GM12878 (cell line): ENCODE data around the gene FLAD1. TPM values are rescaled to one million over a fixed set of nuclear protein-coding genes. Genes with fewer than 3 reads are reported as not detected.

Experiments used
- ATAC-seq: fragments of 200-7000 bp; cut with Tn5 transposase; 3 replicates; pipeline ENCODE4 v1.9.1; 2020; ENCODE audit warnings: mild to moderate bottlenecking, moderate library complexity
- BruUV-seq: library from RNA; stranded (reverse); fragments of 400-500 nt; replicated peaks from 2 replicates; lab custom pipeline; 2021; lab: Mats Ljungman, UMichigan
- CTCF ChIA-PET: fragments of 300-600 bp; sonication (Branson Sonifier 250); formaldehyde crosslinking; extraction: SDS; loops from one replicate; lab custom pipeline; 2021; ENCODE audit warnings: inconsistent platforms; lab: Yijun Ruan, JAX
- POLR2A ChIA-PET: fragments of 350-600 bp; formaldehyde crosslinking; extraction: SDS; loops from one replicate; lab custom pipeline; 2021; ENCODE audit warnings: inconsistent platforms; lab: Charles Lee
- RAD21 ChIA-PET: fragments of 300-600 bp; sonication (Branson Sonifier 250); formaldehyde crosslinking; loops from one replicate; lab custom pipeline; 2023; ENCODE audit warnings: antibody characterized with exemption; ENCODE audit not compliant: unreplicated experiment; lab: Charles Lee
- SMC1A ChIA-PET: fragments of 300-600 bp; sonication (Branson Sonifier 250); formaldehyde crosslinking; loops from one replicate; lab custom pipeline; 2023; ENCODE audit not compliant: unreplicated experiment, uncharacterized antibody; lab: Charles Lee
- DNase-seq: peaks from one replicate; pipeline ENCODE4 v3.0.0-alpha.2; 2011; ENCODE audit warnings: low read depth, low spot score
- FAIRE-seq: peaks from 3 replicates; lab custom pipeline; 2011; peaks lifted over from hg19 to GRCh38; lab: Jason Lieb, UNC
- H2AFZ ChIP-seq: 2 replicates; pipeline ENCODE4 v1.6.0; 2011; ENCODE audit warnings: low read depth, low read length, control low read depth; ENCODE audit not compliant: control insufficient read depth
- H3K27ac ChIP-seq: 2 replicates; pipeline ENCODE4 v1.5.1; 2011; ENCODE audit warnings: control low read depth; ENCODE audit not compliant: control insufficient read depth, insufficient read depth
- H3K27me3 ChIP-seq, 2 experiments: replicated peaks in 1 of 2; 2 replicates each; pipeline versions ENCODE4 v1.6.0 to v1.6.1; 2011; ENCODE audit warnings: low read length in 1 of 2; ENCODE audit not compliant: control insufficient read depth in 2 of 2, insufficient read depth in 2 of 2
- H3K36me3 ChIP-seq, 2 experiments: 2 replicates each; pipeline ENCODE4 v1.5.1; 2011; ENCODE audit warnings: low read length in 1 of 2; ENCODE audit not compliant: control insufficient read depth in 2 of 2, insufficient read depth in 2 of 2
- H3K4me1 ChIP-seq: 2 replicates; pipeline ENCODE4 v1.6.1; 2011; ENCODE audit warnings: mild to moderate bottlenecking, low read length, moderate library complexity, mixed read lengths; ENCODE audit not compliant: control insufficient read depth, insufficient read depth
- H3K4me2 ChIP-seq: 2 replicates; pipeline ENCODE4 v1.6.0; 2011; ENCODE audit warnings: control low read depth; ENCODE audit not compliant: control insufficient read depth, insufficient read depth
- H3K4me3 ChIP-seq: fragments of 200-600 bp; sonication (generic); 2 replicates; pipeline ENCODE4 v1.5.1; 2016
- H3K79me2 ChIP-seq: 2 replicates; pipeline ENCODE4 v1.6.0; 2011; ENCODE audit warnings: low read length; ENCODE audit not compliant: control insufficient read depth, insufficient read depth
- H3K9ac ChIP-seq: 2 replicates; pipeline ENCODE4 v1.8.0; 2011; ENCODE audit warnings: low read length, control low read depth, mixed read lengths; ENCODE audit not compliant: control insufficient read depth, insufficient read depth
- H3K9me3 ChIP-seq: replicated peaks from 3 replicates; pipeline ENCODE4 v1.5.1; 2011; ENCODE audit warnings: mild to moderate bottlenecking, low read length; ENCODE audit not compliant: control insufficient read depth, insufficient read depth
- H4K20me1 ChIP-seq: 2 replicates; pipeline ENCODE4 v1.6.0; 2011; ENCODE audit not compliant: control insufficient read depth, insufficient read depth
- CREM ChIP-seq: IDR thresholded peaks from 2 replicates; pipeline ENCODE4 v1.6.1; 2014; ENCODE audit warnings: antibody characterized with exemption, low read depth
- E2F8 ChIP-seq: fragments of 450-650 bp; IDR thresholded peaks from 2 replicates; pipeline ENCODE4 v1.6.1; 2018; ENCODE audit warnings: mild to moderate bottlenecking, low read depth, moderate library complexity; ENCODE audit not compliant: partially characterized antibody
- EP300 ChIP-seq, 2 experiments: fragments of 150-350 bp in 1 of 2; IDR thresholded peaks; 2 replicates each; pipeline ENCODE4 v1.6.1; 2011 to 2012; ENCODE audit warnings: low read depth in 2 of 2, low read length in 2 of 2, borderline replicate concordance in 1 of 2, improper control_type of control experiment in 1 of 2, inconsistent platforms in 1 of 2; ENCODE audit not compliant: control insufficient read depth in 1 of 2
- ETV6 ChIP-seq, 2 experiments: fragments of 450-650 bp in 1 of 2; IDR thresholded peaks in 1 of 2; conservative IDR thresholded peaks in 1 of 2; 2 replicates each; pipeline ENCODE4 v1.6.1; 2014; ENCODE audit warnings: antibody characterized with exemption in 1 of 2, borderline replicate concordance in 1 of 2, low read depth in 1 of 2, mild to moderate bottlenecking in 1 of 2, moderate library complexity in 1 of 2
- HSF1 ChIP-seq: fragments of 150-350 bp; IDR thresholded peaks from 2 replicates; pipeline ENCODE4 v1.6.1; 2014; ENCODE audit warnings: mild to moderate bottlenecking, low read depth, low read length
- SRF ChIP-seq, 2 experiments: IDR thresholded peaks; 2 replicates each; pipeline ENCODE4 v1.6.1; 2011; ENCODE audit warnings: low read depth in 2 of 2, low read length in 2 of 2, mild to moderate bottlenecking in 1 of 2, moderate library complexity in 1 of 2
- TBL1XR1 ChIP-seq: IDR thresholded peaks from 2 replicates; pipeline ENCODE4 v1.6.1; 2012; ENCODE audit warnings: low read depth, low read length, improper control_type of control experiment
- ZNF384 ChIP-seq: IDR thresholded peaks from 2 replicates; pipeline ENCODE4 v1.6.1; 2012; ENCODE audit warnings: low read depth, mild to moderate bottlenecking, low read length, improper control_type of control experiment, borderline replicate concordance
- WGBS: methylation state at CpG from one replicate; pipeline ENCODE4 v1.1.6; 2016; ENCODE audit warnings: low lambda C conversion rate; ENCODE audit not compliant: insufficient replicate concordance, insufficient coverage; ENCODE audit errors: missing lambda C conversion rate; 5-methylcytosine and 5-hydroxymethylcytosine counted together
- in situ Hi-C: fragments of 300-500 bp; cut with MboI; formaldehyde crosslinking; loops from 9 replicates; pipeline ENCODE4 v1.14.3; 2018; ENCODE audit warnings: mixed read lengths
- intact Hi-C: fragments of 100-400 bp; cut with micrococcal nuclease; formaldehyde crosslinking; loops from one replicate; pipeline ENCODE4 v1.14.2; 2022; ENCODE audit not compliant: unreplicated experiment
- polyA plus RNA-seq, 11 experiments: library from polyadenylated mRNA; depleted of rRNA in 4 of 11; unstranded in 6 of 11; stranded (reverse) in 5 of 11; fragments of >200 nt; fragmentation: Nextera tagmentation in 4 of 11; fragmentation: Illumina TruSeq in 1 of 11; extraction: Ambion mirVana in 4 of 11; extraction: Trizol in 1 of 11; gene quantifications; 1 replicate in 1 of 11; 2 replicates in 10 of 11; pipeline versions ENCODE4 v1.2.1 to v1.2.3, GENCODE V29; 2011 to 2016; ENCODE audit warnings: inconsistent platforms in 2 of 11, missing spikeins in 2 of 11, low read depth in 1 of 11
- total RNA-seq, 4 experiments: library from RNA; depleted of rRNA in 3 of 4; stranded (reverse); fragments of >200 nt in 3 of 4; fragmentation: Illumina TruSeq in 1 of 4; extraction: Trizol in 1 of 4; gene quantifications; 2 replicates each; pipeline versions ENCODE4 v1.2.1 to v1.2.3, GENCODE V29; 2013 to 2021
- TF ChIP-seq, protein P1 (sequence below): fragments of 450-650 bp; IDR thresholded peaks from 2 replicates; pipeline ENCODE4 v1.6.1; 2016; ENCODE audit warnings: mild to moderate bottlenecking

Gene FLAD1
- total and polyA plus RNA-seq, 10 of the 15 experiments (the other 5 are each of a cell fraction or from before 2014, with no cell fraction given) = 22.9 to 93.4 (median 56.6) TPM

- FAIRE-seq = no peak
- intact Hi-C loops (no loop called here), in situ Hi-C loops (no loop called here)
- H3K27ac ChIP-seq = no peak overlapping the region
- WGBS = 91% methylated on average over 5 of the region's 5 CpGs
- BruUV-seq = no TSS peak
- H3K27me3 ChIP-seq = no peaks in the 10 kb centered on the region
- ATAC-seq = no peak
- H3K4me2 ChIP-seq = no peak overlapping the region
- ChIA-PET RAD21 (no interaction called here), SMC1A (interaction anchor here (0.6 to 0.9 kb wide), 2 partner anchors 28 to 31 kb away, joined by 3 read pairs; no protein-coding TSS in a partner anchor), POLR2A (interaction anchor here (1.6 kb wide), 1 partner anchor 12 kb away, joined by 4 read pairs; the partner anchor contains the start of gene PBXIP1), CTCF (interaction anchor here (3.5 kb wide), 1 partner anchor 12 kb away, joined by 11 read pairs; the partner anchor contains the start of gene PBXIP1)
- TF ChIP-seq EP300 (IDR thresholded peaks at IDR 0.05; ENCODE audit: borderline replicate concordance in 1 of 2, control insufficient read depth in 1 of 2, low read depth in 2 of 2, low read length in 2 of 2) = no peak
- no peak for TF ChIP-seq HSF1
- TF ChIP-seq, protein P1, sequence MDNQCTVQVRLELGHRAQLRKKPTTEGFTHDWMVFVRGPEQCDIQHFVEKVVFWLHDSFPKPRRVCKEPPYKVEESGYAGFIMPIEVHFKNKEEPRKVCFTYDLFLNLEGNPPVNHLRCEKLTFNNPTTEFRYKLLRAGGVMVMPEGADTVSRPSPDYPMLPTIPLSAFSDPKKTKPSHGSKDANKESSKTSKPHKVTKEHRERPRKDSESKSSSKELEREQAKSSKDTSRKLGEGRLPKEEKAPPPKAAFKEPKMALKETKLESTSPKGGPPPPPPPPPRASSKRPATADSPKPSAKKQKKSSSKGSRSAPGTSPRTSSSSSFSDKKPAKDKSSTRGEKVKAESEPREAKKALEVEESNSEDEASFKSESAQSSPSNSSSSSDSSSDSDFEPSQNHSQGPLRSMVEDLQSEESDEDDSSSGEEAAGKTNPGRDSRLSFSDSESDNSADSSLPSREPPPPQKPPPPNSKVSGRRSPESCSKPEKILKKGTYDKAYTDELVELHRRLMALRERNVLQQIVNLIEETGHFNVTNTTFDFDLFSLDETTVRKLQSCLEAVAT = no peak
- TF ChIP-seq SRF (IDR thresholded peaks at IDR 0.05; ENCODE audit: low read depth in 2 of 2, low read length in 2 of 2) = no peak
- no peak for TF ChIP-seq E2F8
- TF ChIP-seq ETV6 (conservative IDR thresholded peaks at IDR 0.05 in 1 of 2, IDR thresholded peaks at IDR 0.05 in 1 of 2; ENCODE audit: borderline replicate concordance in 1 of 2, low read depth in 1 of 2) = no peak
- no peak for TF ChIP-seq CREM
- no peak for TF ChIP-seq ZNF384
- no peak for TF ChIP-seq TBL1XR1
- H3K36me3 ChIP-seq = peaks cover 12% of the 10 kb centered on the region in 2 experiments; a peak in 3 of 4 replicates
- peaks cover 22% of the 10 kb centered on the region for H3K4me1 ChIP-seq
- H3K9me3 ChIP-seq = no peaks in the 10 kb centered on the region
- H3K9ac ChIP-seq = no peak overlapping the region
- DNase-seq = no peak
- H2AFZ ChIP-seq = no peak overlapping the region
- H3K4me3 ChIP-seq = no peak overlapping the region
- H3K79me2 ChIP-seq = peaks cover 34% of the 10 kb centered on the region
- no peaks in the 10 kb centered on the region for H4K20me1 ChIP-seq
These were observed 15.7 kb upstream of the FLAD1 start for GRCh38 chr1:154967331-154967950.
